HG03460 (cell line): ENCODE measurements around the gene CCDC157.

Experiments
- ATAC-seq: cut with Tn5 transposase; IDR thresholded peaks from one replicate; pipeline ENCODE4 v1.9.1; 2021; ENCODE audit not compliant: unreplicated experiment

CCDC157 gene

DNA sequence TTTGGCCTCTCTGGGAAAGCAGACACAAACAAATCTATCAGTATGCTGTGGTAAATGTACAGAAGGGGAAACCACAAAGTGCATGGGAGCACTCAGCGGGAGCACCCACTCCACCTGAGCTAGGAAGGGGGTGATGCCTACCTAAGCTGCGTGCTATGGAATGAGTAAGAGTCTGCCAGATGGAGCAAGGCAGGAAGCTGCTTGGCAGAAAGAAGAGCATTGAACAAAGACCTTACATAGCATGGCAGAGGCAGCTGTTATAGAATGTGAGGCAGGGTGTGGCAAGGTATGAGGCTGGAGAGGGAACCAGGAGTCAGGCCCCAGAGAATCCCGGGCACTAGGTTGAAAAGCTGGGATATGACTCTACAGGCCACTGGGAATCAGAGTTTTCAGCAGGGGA is 55.0 kb downstream of the CCDC157 start:
- no peak for ATAC-seq

DNA sequence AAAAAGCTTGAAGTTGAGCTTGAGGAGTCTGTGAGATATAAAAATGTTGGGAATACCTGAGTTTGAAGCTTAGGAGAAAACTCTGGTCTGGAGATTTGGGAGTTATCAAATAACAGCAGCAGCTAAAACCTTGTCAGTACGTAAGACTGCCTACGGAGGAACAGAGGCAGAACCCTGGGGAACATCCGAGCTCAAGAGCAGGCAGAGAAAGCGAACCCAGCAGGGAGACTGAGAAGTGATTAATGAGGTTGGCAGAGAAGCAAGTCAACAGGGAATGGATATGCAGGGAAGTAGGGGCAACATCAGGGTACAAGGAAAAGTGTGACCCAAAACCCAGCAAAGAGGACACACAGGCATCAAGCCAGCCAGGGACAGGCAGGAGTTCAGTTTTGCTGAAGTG is 56.2 kb downstream of the CCDC157 start:
- no peak for ATAC-seq

DNA sequence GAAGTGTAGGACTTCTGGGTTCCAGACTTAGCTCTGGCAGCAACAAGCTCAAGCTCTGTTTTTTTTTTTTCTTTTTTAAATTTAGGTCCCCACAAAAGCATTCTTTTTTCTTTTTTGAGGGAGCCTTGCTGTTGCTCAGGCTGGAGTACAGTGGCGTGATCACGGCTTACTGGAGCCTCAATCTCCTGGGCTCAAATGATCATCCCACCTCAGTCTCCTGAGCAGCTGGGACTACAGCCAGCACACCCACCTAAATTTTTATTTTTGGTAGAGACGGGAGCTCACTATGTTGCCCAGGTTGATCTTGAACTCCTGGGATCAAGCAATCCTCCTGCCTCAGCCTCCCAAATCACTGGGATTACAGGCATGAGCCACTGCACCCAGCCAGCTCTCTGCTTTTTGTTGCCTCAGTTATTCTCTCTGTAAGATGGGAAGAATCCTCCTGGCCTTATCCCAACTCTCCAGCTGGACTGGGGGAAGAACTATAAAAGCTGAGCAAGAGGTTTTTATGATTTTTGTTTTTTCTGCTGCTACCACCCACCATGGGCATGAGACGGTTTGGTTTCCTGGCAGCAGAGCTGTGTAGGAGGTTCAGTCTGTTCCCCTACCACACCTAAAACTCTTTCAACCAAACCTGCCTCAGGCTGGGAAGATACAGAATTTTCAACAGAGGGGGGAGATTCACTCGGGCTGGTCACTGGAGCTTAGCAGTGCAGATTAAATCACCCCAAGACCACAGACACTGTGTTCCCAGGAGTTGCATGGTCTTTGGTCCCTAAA is 57.1 kb downstream of the CCDC157 start:
- ATAC-seq: no peak

DNA sequence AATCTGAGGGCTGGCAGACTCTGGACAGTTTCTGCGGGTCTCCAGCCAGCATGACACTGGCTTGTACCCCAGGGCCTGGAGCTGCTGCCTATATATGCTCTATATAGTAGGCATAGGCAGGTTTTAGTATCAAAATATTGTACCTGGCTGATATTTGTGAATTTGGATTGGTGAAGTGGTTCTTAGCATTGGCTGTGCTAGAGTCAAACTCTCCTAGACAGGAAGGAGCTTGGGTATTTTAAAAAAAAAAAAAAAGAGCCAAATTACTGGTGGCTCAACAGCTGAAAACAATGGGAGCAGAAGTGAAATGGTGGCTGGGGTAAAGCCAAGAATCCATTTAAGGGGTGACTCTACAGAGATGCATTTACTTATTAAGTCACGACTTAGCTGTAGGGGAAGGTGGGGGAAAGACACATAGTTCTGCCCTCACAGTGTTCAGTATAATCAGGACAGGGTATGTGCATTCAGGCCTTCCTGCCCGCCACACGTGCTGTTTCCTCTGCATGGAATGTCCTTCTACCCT is 57.8 kb downstream of the CCDC157 start:
- no peak for ATAC-seq

DNA sequence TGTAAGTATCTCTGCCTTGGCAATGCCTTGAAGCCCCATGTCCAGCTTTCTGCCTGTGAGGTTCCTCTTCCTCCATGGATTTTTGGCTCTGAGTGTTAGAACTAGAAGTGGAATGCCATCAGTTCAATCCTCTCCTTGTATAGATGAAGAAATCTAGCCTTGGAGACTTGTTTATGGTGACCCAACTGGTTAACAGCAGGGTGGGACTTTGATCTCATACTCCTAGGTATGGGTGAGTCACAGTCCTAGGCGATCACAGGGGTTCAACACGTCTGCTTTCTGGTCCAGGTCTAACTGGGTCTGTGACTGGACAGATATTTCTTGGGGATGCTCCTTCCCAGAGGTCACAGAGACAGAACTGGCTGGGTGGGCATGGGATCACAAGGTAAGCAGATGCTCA is 59.6 kb downstream of the CCDC157 start:
- ATAC-seq: no peak

DNA sequence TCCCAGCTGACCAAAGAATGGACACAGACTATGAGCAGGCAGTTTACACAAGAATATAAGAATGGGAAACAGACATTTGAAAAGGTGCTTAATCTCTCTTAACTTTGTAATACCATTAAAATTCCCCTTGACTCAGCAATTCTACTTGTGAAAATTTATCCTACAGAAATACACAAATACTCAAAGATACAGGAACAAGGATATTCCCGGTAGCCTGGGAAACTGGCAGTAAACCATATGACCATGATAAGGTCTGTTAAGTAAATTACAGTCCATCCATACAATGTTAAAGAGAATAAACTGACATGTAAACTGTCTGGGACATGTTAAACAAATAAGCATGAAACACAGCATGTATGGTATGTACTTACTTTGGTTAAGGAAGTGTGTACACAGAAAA is 60.0 kb downstream of the CCDC157 start:
- no peak for ATAC-seq

DNA sequence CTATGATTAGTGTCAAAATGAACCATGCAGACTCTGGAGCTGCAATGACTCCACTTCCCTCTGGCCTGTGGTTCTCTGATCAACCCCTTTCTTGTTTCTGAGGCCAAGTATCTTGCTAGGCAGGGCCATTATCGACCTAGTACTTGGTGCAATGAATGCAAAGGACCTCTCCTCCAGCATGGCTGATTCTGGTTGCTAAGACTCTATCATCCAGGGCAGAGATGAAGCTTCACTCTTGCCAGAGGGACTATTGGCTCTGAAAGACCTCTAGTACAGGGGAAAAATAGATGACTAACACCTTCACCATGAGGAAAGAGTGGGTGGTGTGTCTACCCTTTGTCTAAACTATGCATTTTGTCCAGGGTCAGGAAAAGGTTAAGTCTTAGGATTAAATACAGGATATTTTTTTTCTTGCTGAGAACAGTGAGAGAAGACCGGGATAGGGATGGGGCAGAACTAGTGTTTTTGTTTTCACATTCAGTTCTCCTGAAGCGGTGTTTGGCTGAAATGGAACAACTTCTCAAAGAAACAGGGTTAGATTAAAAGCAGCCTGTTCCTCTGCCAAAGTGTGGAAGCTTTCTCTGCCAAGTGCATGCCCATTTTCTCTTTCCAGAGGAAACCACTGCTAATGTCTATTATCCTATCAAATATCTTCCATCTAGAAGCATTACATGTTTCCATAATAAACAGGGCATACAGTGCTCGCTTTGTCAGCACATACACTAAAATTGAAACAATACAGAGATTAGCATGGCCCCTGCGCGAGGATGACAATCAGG is 63.7 kb downstream of the CCDC157 start:
- no peak for ATAC-seq

DNA sequence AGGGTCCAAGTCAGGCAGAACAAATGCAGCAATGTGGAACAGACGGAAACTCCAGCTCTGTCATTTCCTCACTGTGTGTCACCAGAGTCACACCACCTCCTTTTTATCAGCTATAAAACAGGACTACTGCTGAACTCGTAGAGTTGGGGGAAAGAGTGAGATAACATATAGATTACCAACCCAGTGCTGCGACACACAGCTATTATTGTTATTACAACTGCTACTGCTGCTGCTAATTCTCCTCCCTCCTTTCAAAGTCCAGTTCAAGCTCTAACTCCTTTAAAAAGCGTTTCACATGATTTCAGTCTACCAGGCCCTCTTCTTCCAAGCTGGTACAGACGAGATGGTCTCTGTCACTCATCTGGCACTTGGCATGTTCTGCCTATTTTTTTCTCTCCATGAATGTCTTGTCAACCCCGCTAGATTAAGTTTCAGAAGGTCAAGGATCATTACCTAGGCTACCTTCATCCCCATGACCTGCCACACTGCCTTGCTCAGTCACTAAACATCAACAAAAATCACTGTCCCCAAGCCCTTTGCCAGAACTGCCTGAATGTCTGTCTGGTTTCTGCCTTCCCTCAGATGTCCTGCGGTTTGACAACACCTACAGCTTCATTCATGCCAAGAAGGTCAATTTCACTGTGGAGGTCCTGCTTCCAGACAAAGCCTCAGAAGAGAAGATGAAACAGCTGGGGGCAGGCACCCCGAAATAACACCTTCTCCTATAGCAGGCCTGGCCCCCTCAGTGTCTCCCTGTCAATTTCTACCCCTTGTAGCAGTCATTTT is 65.1 kb downstream of the CCDC157 start:
- no peak for ATAC-seq

DNA sequence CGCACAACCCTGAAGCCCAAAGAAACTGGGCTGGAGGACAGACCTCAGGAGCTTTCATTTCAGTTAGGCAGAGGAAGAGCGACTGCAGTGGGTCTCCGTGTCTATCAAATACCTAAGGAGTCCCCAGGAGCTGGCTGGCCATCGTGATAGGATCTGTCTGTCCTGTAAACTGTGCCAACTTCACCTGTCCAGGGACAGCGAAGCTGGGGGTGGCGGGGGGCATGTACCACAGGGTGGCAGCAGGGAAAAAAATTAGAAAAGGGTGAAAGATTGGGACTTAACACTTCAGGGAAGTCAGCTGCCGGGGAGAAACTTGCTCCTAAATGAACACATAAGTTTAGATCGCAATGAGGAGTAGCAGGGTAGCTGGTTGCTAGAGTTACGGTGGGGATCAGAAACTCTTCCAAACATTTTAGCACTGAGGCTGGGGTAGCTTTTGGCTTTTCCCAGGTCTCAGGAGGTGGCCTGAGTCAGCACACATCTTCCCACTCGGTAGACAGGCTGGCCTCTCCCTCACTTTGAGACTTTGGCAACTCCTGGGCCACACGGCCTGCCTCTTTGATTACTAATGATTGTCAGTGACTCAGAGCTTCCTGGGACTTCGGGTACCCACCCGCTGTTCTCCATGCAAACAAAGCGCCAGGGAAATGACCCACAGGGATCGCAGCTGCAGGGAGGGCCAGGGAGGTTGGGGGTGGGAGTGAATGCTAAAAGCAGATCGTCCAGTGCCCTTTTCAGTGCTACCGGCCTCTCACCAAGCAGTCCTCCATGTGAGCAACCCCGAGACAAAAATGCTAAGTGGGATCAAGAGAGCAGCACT is 65.9 kb downstream of the CCDC157 start:
- no peak for ATAC-seq

DNA sequence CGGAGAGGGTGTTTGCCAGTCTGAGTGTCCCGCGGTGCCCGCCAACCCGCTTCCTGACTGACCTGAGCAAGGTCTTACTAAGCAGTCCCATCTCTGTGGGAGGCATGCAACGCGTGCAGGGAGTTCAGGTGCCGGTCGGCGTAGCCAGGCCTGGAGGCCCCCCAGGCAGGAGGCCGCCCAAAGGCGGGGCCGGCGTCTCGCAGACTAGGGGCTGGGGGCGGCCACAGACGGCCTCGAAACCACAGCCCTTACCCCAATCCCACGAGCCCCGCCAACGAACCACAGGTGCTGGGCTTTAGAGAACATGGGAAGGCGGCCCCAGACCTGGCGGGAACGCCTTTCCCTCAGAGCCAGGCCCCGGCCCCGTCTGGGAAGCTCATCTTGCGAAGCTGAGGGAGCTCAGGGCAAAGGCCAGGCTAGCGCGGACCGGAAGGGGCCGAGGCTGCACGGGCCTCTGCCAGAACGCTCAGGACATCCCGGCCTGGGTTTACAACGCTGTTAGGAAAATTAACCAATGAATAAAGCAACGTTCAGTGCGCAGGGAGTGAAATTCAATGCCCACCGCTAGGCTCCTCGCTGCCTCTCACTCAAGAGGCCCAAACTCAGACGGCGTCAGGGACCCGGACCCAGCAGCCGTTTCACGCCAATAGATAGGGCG is 66.6 kb downstream of the CCDC157 start:
- ATAC-seq: peak; percentile 27

DNA sequence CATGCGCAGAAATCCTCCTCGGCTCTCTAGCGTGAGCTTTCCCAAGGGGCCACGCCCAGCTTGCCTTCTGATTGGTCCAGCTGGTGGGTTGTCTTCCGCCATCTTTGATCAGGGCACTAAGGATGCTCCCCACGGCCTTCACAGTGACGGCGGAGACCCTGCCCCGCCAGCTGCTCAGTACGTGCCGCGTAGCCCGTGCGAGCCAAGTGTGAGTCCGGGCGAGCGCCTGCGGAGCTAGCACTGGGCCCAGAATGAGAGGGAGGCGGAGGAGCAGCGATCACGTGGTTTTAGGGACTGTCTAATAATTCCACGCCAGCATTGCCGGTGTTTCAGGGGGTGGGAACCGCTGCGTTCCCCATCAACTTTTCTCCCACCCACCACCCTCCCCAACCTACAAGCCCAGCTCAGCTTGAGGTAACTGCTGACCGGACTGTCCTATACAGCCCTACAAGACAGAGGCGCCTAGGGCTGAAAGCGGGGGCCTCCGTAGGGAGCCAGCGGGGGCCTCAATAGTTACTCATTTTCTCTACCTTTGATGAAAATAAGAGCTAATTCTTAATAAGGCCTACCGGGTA is 67.2 kb downstream of the CCDC157 start:
- peak; percentile 83 for ATAC-seq

DNA sequence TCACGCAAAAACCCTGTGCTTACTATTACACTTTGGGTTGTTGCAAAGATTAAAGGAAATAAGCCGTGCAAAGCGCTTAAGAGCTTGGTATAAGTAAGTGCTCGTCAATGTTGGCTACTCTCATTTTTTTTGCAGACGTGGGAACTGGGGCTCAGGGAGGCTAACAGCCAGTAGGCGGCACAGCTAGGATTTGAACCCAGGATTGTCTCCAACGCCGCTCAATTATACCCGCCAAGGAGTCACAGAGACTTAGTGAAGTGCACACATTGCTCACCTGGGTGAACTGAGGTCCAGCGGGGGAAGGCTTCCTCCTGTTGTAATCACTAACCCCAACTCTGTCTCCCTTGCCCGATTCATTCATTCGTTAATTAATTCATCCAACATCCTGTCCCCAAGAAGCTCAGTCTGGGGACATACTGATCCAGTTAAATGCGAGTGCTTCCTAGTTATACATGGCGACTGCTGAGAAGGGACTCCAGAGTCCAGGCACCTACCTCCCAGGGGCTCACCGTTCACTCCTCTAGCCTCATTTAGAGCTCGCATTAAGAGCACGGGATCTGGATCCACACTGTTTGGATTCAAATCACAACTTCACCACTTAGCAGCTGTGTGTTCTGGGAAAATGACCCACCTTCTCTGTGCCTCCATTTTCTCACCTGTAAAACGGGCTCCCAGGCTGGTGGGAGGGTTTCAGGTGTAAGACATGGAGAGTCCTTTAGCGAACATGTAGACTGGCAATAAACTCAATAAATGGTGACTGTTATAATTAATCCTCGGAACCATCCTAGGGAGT is 67.9 kb downstream of the CCDC157 start:
- no peak for ATAC-seq

DNA sequence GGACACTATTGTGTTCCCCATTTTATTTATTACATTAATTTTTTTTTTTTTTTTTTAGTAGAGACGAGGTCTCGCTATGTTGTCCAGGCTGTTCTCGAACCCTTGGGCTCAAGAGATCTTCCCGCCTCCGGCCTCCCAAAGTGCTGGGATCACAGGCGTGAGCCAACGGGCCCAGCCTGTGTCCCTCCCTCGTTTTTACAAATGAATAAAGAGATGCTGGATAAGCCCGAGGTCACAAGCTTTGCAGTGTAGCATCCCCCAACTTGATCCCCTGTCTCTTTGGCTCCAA is 68.5 kb downstream of the CCDC157 start:
- ATAC-seq: no peak

DNA sequence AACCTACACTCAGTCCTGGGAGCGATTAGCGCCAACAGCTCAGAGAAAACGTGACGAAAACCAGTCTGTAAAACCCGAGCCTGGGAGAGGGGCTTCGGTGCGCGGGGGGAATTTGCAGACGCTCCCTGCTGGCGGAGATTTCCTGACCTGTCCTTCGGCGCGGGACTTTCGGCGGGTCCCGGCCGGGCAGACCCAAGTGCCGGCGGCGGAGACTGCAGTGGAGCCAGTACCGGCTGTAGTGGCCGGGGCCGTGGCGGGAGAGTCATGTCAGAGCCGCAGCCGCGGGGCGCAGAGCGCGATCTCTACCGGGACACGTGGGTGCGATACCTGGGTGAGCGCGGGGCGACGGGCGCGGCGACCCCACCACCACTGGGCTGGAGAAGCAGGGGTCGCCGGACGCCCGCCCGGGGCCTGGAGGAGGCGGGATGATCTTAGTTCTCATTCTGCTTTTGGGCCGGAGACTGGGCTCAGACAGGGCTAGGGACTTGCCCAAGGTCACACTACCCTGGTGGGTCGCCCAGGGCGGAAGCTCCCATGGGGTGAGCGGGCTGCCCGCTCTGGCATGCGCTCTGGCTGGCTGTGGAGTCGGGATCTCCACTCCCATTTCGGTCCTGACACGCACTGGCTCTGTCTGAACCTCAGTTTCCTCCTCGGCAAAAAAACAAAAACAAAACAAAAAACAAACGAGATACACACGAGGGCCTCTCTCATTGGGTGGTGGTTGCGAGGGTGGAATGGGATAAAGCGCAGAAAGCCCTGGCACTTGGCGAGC is 69.0 kb downstream of the CCDC157 start, which contains the start of gene MTFP1:
Gene MTFP1, plus strand, starts transcription at position 153 of the 772 bp plus-strand sequence. Its CDS starts 112 bp downstream, at position 265.
- no peak for ATAC-seq
